ENCODE measurements around the gene GNPAT. TPM values are rescaled to one million over a fixed set of nuclear protein-coding genes. Genes with fewer than 3 reads are reported as not detected.

GNPAT gene
- total and polyA plus RNA-seq, 2 experiments from 2014 or later, result 32.8 to 45.4 TPM

- no peak overlapping the region for H3K27ac ChIP-seq (ENCODE audit: low read depth)
- Mint-ChIP-seq H3K4me1 (peaks cover 4% of the 10 kb centered on the region; the same call in 2 of the 3 replicates), H3K27ac (no peak overlapping the region), H3K9me3 (no peaks in the 10 kb centered on the region), H3K4me3 (no peak overlapping the region), H3K27me3 (ENCODE audit: insufficient read depth, low read depth, poor library complexity) (peaks cover 3% of the 10 kb centered on the region), H3K36me3 (ENCODE audit: low read depth) (no peaks in the 10 kb centered on the region)
- TF ChIP-seq CTCF (conservative IDR thresholded peaks at IDR 0.05; ENCODE audit: low read depth in 2 of 2) (no peak), POLR2AphosphoS5 (IDR thresholded peaks at IDR 0.05; ENCODE audit: low read depth) (no peak), ZNF331 (CRISPR knock-in tag; IDR thresholded peaks at IDR 0.05; ENCODE audit: low read depth) (no peak), EZH2 (IDR thresholded peaks at IDR 0.05; ENCODE audit: low read depth, unreplicated experiment) (no peak), REST (IDR thresholded peaks at IDR 0.05; ENCODE audit: unreplicated experiment) (no peak), CREB1 (CRISPR knock-in tag; IDR thresholded peaks at IDR 0.05; ENCODE audit: low read depth) (no peak), STAT1 (IDR thresholded peaks at IDR 0.05; ENCODE audit: unreplicated experiment) (no peak), NANOG (IDR thresholded peaks at IDR 0.05; ENCODE audit: borderline replicate concordance) (no peak), ZNF114 (CRISPR knock-in tag; IDR thresholded peaks at IDR 0.05) (no peak), ETS1 (IDR thresholded peaks at IDR 0.05) (no peak), JUNB (IDR thresholded peaks at IDR 0.05; ENCODE audit: unreplicated experiment) (no peak), EZH2phosphoT487 (IDR thresholded peaks at IDR 0.05; ENCODE audit: unreplicated experiment) (no peak)
- TF ChIP-seq, protein P1, sequence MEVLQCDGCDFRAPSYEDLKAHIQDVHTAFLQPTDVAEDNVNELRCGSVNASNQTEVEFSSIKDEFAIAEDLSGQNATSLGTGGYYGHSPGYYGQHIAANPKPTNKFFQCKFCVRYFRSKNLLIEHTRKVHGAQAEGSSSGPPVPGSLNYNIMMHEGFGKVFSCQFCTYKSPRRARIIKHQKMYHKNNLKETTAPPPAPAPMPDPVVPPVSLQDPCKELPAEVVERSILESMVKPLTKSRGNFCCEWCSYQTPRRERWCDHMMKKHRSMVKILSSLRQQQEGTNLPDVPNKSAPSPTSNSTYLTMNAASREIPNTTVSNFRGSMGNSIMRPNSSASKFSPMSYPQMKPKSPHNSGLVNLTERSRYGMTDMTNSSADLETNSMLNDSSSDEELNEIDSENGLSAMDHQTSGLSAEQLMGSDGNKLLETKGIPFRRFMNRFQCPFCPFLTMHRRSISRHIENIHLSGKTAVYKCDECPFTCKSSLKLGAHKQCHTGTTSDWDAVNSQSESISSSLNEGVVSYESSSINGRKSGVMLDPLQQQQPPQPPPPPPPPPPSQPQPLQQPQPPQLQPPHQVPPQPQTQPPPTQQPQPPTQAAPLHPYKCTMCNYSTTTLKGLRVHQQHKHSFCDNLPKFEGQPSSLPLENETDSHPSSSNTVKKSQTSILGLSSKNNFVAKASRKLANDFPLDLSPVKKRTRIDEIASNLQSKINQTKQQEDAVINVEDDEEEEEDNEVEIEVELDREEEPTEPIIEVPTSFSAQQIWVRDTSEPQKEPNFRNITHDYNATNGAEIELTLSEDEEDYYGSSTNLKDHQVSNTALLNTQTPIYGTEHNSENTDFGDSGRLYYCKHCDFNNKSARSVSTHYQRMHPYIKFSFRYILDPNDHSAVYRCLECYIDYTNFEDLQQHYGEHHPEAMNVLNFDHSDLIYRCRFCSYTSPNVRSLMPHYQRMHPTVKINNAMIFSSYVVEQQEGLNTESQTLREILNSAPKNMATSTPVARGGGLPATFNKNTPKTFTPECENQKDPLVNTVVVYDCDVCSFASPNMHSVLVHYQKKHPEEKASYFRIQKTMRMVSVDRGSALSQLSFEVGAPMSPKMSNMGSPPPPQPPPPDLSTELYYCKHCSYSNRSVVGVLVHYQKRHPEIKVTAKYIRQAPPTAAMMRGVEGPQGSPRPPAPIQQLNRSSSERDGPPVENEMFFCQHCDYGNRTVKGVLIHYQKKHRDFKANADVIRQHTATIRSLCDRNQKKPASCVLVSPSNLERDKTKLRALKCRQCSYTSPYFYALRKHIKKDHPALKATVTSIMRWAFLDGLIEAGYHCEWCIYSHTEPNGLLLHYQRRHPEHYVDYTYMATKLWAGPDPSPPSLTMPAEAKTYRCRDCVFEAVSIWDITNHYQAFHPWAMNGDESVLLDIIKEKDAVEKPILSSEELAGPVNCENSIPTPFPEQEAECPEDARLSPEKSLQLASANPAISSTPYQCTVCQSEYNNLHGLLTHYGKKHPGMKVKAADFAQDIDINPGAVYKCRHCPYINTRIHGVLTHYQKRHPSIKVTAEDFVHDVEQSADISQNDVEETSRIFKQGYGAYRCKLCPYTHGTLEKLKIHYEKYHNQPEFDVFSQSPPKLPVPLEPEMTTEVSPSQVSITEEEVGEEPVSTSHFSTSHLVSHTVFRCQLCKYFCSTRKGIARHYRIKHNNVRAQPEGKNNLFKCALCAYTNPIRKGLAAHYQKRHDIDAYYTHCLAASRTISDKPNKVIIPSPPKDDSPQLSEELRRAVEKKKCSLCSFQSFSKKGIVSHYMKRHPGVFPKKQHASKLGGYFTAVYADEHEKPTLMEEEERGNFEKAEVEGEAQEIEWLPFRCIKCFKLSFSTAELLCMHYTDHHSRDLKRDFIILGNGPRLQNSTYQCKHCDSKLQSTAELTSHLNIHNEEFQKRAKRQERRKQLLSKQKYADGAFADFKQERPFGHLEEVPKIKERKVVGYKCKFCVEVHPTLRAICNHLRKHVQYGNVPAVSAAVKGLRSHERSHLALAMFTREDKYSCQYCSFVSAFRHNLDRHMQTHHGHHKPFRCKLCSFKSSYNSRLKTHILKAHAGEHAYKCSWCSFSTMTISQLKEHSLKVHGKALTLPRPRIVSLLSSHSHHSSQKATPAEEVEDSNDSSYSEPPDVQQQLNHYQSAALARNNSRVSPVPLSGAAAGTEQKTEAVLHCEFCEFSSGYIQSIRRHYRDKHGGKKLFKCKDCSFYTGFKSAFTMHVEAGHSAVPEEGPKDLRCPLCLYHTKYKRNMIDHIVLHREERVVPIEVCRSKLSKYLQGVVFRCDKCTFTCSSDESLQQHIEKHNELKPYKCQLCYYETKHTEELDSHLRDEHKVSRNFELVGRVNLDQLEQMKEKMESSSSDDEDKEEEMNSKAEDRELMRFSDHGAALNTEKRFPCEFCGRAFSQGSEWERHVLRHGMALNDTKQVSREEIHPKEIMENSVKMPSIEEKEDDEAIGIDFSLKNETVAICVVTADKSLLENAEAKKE (CRISPR knock-in tag; IDR thresholded peaks at IDR 0.05), result no peak
- H3K9me2 ChIP-seq (ENCODE audit: insufficient read depth), result no peaks in the 10 kb centered on the region
- H3K79me2 ChIP-seq (replicated peaks; ENCODE audit: insufficient read depth), result no peaks in the 10 kb centered on the region
- H4K20me1 ChIP-seq (replicated peaks; ENCODE audit: insufficient read depth), result no peaks in the 10 kb centered on the region
- no peak overlapping the region for H3K4me2 ChIP-seq
- no peaks in the 10 kb centered on the region for H3K36me3 ChIP-seq (ENCODE audit: insufficient read depth)
- H3F3A ChIP-seq (replicated peaks; ENCODE audit: low read depth), result no peaks in the 10 kb centered on the region
- no peak overlapping the region for H2AFZ ChIP-seq
- no peak for ATAC-seq
- DNase-seq (ENCODE audit: low spot score), result no peak
- H3K4me1 ChIP-seq (ENCODE audit: insufficient read depth), result peaks cover 5% of the 10 kb centered on the region; the same call in 1 of the 2 replicates
- H3K27me3 ChIP-seq (ENCODE audit: insufficient read depth), result no peaks in the 10 kb centered on the region
- H3K4me3 ChIP-seq, result no peak overlapping the region
These were observed 83.6 kb downstream of the GNPAT start for GRCh38 chr1:231324660-231325059.

Data from GM23338 (cell line).